ENCODE results near the gene RNF130. TPM values are rescaled to one million over a fixed set of nuclear protein-coding genes. Genes with fewer than 3 reads are reported as not detected.
A peak's percentile ranks its signal among the peaks of the same experiment; 100 is the strongest.

Gene RNF130
- total RNA-seq: 10 to 100 TPM in 1 of 2 experiments, 1 to 10 TPM in 1; 10.0 to 10.8 TPM

GRCh38 chr5:180071531-180072255 is at the start of gene RNF130:
Gene RNF130, minus strand, starts transcription at chr5:180071759. Its CDS starts 57 bp downstream, at chr5:180071702.
- peaks cover 24% of the 10 kb centered on the region for H3K4me1 Mint-ChIP-seq
- DNase-seq: peak; percentile 92
- H3K4me3 Mint-ChIP-seq: peak within 1 kb of the TSS; percentile 82
- H3K36me3 Mint-ChIP-seq: peaks cover 3% of the 10 kb centered on the region
- H3K27ac Mint-ChIP-seq: peak within 1 kb of the TSS; percentile 38
- H3K27me3 Mint-ChIP-seq: peaks cover 4% of the 10 kb centered on the region
- H3K9me3 Mint-ChIP-seq: peaks cover 8% of the 10 kb centered on the region

GRCh38 chr5:180120237-180121101 is 48.9 kb upstream of the RNF130 start:
- no peak overlapping the region for H3K27ac Mint-ChIP-seq

GRCh38 chr5:180119903-180120236 is 48.3 kb upstream of the RNF130 start:
- Mint-ChIP-seq H3K27me3 (peaks cover 6% of the 10 kb centered on the region), H3K4me1 (no peaks in the 10 kb centered on the region), H3K36me3 (no peaks in the 10 kb centered on the region), H3K9me3 (no peaks in the 10 kb centered on the region), H3K4me3 (no peak overlapping the region), H3K27ac (no peak overlapping the region)
- DNase-seq: no peak

More at GRCh38 chr5:180120237-180121101, 48.9 kb upstream of the RNF130 start:
- H3K27me3 Mint-ChIP-seq: peaks cover 6% of the 10 kb centered on the region
- no peak overlapping the region for H3K4me3 Mint-ChIP-seq
- H3K4me1 Mint-ChIP-seq: no peaks in the 10 kb centered on the region
- H3K36me3 Mint-ChIP-seq: no peaks in the 10 kb centered on the region
- H3K9me3 Mint-ChIP-seq: no peaks in the 10 kb centered on the region
- no peak for DNase-seq

GRCh38 chr5:180119031-180119902 is 47.7 kb upstream of the RNF130 start:
- Mint-ChIP-seq H3K9me3 (no peaks in the 10 kb centered on the region), H3K4me1 (no peaks in the 10 kb centered on the region), H3K36me3 (no peaks in the 10 kb centered on the region), H3K4me3 (no peak overlapping the region), H3K27me3 (peaks cover 6% of the 10 kb centered on the region), H3K27ac (no peak overlapping the region)
- DNase-seq: no peak

GRCh38 chr5:180118391-180118791 is 46.8 kb upstream of the RNF130 start:
- Mint-ChIP-seq H3K4me3 (no peak overlapping the region), H3K36me3 (no peaks in the 10 kb centered on the region)

GRCh38 chr5:180117000-180117725 is 45.6 kb upstream of the RNF130 start:
- H3K27ac Mint-ChIP-seq: no peak overlapping the region
- H3K36me3 Mint-ChIP-seq: no peaks in the 10 kb centered on the region
- H3K4me3 Mint-ChIP-seq: no peak overlapping the region
- no peaks in the 10 kb centered on the region for H3K9me3 Mint-ChIP-seq
- no peak for DNase-seq
- no peaks in the 10 kb centered on the region for H3K4me1 Mint-ChIP-seq
- H3K27me3 Mint-ChIP-seq: peaks cover 6% of the 10 kb centered on the region

More at GRCh38 chr5:180118391-180118791, 46.8 kb upstream of the RNF130 start:
- no peak for DNase-seq
- H3K27me3 Mint-ChIP-seq: peaks cover 6% of the 10 kb centered on the region
- no peaks in the 10 kb centered on the region for H3K9me3 Mint-ChIP-seq
- no peak overlapping the region for H3K27ac Mint-ChIP-seq
- no peaks in the 10 kb centered on the region for H3K4me1 Mint-ChIP-seq

- Mint-ChIP-seq H3K27ac (no peak overlapping the region), H3K4me3 (no peak overlapping the region), H3K4me1 (no peaks in the 10 kb centered on the region), H3K27me3 (peaks cover 2% of the 10 kb centered on the region), H3K36me3 (no peaks in the 10 kb centered on the region), H3K9me3 (no peaks in the 10 kb centered on the region)
- DNase-seq: no peak
Observed at GRCh38 chr5:180116077-180116999, 44.8 kb upstream of the RNF130 start.

- Mint-ChIP-seq H3K4me3 (no peak overlapping the region), H3K27me3 (no peaks in the 10 kb centered on the region), H3K27ac (no peak overlapping the region), H3K9me3 (no peaks in the 10 kb centered on the region), H3K36me3 (no peaks in the 10 kb centered on the region), H3K4me1 (no peaks in the 10 kb centered on the region)
- no peak for DNase-seq
Observed at GRCh38 chr5:180115326-180116076, 43.9 kb upstream of the RNF130 start.

GRCh38 chr5:180114304-180115003 is 42.9 kb upstream of the RNF130 start:
- Mint-ChIP-seq H3K4me3 (no peak overlapping the region), H3K4me1 (no peaks in the 10 kb centered on the region), H3K27me3 (no peaks in the 10 kb centered on the region), H3K9me3 (no peaks in the 10 kb centered on the region), H3K27ac (no peak overlapping the region), H3K36me3 (no peaks in the 10 kb centered on the region)
- DNase-seq: no peak

GRCh38 chr5:180113660-180114303 is 42.2 kb upstream of the RNF130 start:
- H3K9me3 Mint-ChIP-seq: no peaks in the 10 kb centered on the region
- H3K27me3 Mint-ChIP-seq: no peaks in the 10 kb centered on the region
- H3K27ac Mint-ChIP-seq: no peak overlapping the region
- H3K36me3 Mint-ChIP-seq: no peaks in the 10 kb centered on the region
- H3K4me3 Mint-ChIP-seq: no peak overlapping the region
- no peak for DNase-seq
- no peaks in the 10 kb centered on the region for H3K4me1 Mint-ChIP-seq

- no peak for DNase-seq
- peaks cover 4% of the 10 kb centered on the region for H3K27me3 Mint-ChIP-seq
- peaks cover 6% of the 10 kb centered on the region for H3K9me3 Mint-ChIP-seq
- H3K27ac Mint-ChIP-seq: no peak overlapping the region
- H3K36me3 Mint-ChIP-seq: no peaks in the 10 kb centered on the region
- no peaks in the 10 kb centered on the region for H3K4me1 Mint-ChIP-seq
- H3K4me3 Mint-ChIP-seq: no peak overlapping the region
Observed at GRCh38 chr5:180112181-180112861, 40.8 kb upstream of the RNF130 start.
